ENCODE data around the gene SPRYD7.
"Not testable (repeated sequence)": the region's sequence is repeated elsewhere in the genome, so short reads cannot be mapped to it uniquely, and the experiment has no call there.

The SPRYD7 gene

GRCh38 chr13:49936075-49936967 lies at the start of gene SPRYD7:
TSS of gene SPRYD7 (minus strand) at chr13:49936340. CDS start at chr13:49936235, 105 bp downstream.
- peak; percentile 89 for DNase-seq (ENCODE audit: low read depth)

DNA sequence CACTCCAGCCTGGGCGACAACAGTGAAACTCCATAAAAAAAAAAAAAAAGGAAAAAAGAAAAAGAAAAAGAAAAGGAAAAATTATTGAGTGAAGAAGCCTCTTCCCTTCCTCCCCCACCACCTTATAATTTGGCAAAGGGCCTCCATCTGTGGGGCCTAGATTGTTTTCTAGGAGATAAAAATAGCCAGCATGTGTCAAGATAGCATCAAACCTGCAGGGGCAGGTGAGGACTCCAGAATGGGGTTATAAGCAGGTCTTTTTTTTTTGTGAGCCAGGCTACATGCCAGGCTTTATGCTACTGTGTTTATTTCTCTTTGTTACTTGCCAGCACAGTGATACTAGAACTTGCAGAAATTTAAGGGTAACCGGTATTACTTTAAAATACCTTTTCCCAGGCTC lies 49.0 kb upstream of the SPRYD7 start:
- no peak for DNase-seq (ENCODE audit: low read depth)

- no peak for DNase-seq (ENCODE audit: low read depth)
Observed at GRCh38 chr13:49980266-49980665, 44.1 kb upstream of the SPRYD7 start.

DNA sequence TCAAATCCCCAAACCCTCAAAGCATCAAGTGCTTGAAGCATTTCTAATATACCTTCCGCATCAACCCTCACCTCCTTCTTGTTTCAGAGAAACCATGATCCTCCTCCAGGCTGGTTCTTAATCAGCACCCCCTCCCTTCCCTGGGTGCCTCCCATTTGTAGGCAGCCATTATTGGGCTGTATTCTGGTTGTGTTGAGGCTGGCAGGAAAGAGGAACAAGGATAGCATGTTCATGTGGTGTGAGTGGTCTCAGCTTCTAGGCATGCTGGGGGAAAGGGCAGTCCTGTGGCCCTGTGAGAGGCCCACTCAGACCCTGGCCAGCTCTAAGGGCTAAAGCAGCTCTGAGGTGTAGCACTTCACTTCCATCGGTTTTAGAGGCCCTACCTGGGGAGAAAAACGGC lies 41.9 kb upstream of the SPRYD7 start:
- no peak for DNase-seq (ENCODE audit: low read depth)

DNA sequence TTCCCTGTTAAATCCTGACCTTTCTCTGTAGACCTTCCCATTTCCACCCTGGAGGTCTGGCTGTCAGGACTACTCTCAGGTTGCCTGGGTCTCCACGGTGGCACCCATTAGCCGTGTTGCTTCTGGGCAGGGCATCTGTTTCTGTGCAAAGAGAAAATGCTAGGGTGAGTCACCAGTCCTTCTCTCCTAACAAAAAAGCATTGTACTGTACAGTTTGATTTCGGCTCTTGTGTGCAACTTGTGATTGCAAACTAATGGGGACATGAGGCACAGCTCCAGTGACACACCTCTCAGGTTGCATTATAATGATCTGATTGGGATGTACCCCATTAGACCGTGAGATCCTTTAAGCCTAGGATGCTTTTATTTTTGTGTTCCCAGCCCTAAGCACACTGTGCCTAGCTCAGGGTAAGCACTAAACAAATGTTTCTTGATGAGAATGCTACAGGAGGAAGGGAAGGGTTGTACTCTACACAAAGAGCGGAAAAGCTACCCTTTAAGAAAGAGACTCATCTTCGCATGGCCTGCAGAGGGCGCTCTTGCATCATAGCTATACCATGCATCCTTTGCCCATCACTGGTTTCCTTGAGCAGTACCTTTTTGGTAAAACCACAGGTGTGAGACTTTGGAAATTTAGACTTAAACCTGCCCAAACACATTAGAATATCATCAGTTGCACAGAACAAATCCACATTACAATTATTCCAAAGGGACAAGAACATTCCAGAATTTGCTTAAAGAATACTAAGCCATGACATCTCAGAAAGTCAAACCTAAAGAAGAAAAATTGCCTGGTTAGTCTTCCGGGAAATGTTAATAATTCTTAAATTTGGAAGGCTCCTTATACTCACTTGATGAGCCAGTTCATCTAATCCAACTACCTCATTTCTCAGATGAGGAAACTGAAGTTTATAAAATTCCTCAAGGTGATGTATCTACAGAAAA lies 40.4 kb upstream of the SPRYD7 start:
- DNase-seq (ENCODE audit: low read depth): peak; percentile 71

DNA sequence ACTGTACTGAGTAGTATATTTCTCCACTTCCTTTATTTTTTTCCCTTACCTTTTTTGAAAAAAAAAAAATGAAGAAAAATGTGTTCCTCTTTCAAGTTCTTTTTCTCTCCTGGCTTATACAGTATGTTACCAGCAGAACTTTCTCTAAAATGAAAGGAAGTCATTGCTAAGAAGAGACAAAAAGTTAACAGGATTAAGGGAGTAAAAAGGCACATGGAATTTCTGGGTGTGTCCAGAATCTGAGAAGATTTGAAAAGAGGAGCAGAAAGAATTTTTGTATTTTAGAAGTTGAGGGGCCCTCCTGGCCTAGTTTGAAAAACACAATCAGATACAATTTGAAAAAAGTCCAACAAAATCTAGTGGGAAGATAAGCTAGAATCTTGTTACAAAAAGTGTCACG lies 39.7 kb upstream of the SPRYD7 start:
- DNase-seq (ENCODE audit: low read depth): no peak

DNA sequence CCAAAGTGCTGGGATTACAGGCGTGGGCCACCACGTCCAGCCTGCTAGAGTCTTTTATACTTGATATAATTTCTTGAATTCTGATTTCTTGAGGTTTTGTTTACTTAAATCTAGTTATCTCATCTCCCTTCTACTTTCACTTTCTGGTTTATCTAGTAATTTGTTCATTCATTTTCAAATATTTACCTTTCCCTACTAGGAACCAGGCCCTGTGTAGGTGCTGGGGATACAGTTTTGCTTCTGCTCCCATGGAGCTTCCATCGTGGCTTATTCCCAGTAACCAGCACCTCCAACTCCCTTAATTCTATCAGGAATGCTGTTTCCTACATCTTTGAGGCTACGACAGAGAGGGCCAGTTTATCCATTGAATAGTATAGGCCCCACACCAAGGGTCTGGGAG lies 36.6 kb upstream of the SPRYD7 start:
- no peak for DNase-seq (ENCODE audit: low read depth)

- no peak for DNase-seq (ENCODE audit: low read depth)
Observed at GRCh38 chr13:49967456-49967855, 31.3 kb upstream of the SPRYD7 start.

- DNase-seq (ENCODE audit: low read depth): no peak
Observed at GRCh38 chr13:49958321-49958720, 22.2 kb upstream of the SPRYD7 start.

GRCh38 chr13:49956131-49956530 lies 20.0 kb upstream of the SPRYD7 start:
- no peak for DNase-seq (ENCODE audit: low read depth)

GRCh38 chr13:49954674-49955455 lies 18.7 kb upstream of the SPRYD7 start:
- no peak for DNase-seq (ENCODE audit: low read depth)

DNA sequence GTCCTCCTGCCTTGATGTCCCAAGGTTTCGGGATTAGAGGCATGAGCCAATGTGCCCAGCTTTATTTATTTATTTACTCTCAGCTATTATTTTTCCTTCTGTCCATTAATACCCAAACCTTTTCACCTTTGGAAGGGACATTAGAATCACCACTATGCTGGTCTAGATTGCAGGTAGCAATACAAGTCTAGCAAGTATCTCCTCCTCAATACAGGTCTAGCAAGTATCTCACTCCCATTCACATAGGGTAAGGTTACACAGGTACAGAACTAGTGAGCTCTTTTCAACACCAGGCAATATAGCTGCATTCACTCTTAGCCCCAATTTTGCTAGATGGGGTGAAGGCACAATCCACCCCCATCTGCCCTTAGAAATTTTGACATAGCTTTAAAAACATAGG lies 17.4 kb upstream of the SPRYD7 start:
- DNase-seq (ENCODE audit: low read depth): no peak

- no peak for DNase-seq (ENCODE audit: low read depth)
Observed at GRCh38 chr13:49951754-49952535, 15.8 kb upstream of the SPRYD7 start.

- not testable (repeated sequence) for DNase-seq (ENCODE audit: low read depth)
Observed at GRCh38 chr13:49948777-49949270, 12.7 kb upstream of the SPRYD7 start.

DNA sequence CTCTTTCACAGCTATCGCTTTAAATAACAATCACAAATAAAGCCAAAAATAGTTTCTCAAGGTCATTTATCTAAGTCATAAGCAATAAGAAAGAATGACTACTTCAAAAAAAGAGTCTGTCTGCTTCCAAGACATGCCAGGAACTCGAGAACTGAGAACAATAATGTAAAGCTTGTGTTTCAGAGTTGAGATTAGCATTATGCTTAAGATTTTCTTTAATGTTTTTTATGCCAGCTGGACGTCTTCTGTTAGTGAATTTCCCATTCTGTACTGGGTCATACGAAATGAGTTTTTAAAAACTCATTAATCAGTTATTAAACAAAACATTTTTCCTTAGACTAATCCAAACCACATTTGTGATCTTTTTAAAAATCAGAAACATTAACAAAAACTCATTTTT lies 3.2 kb upstream of the SPRYD7 start:
- DNase-seq (ENCODE audit: low read depth): no peak

DNA sequence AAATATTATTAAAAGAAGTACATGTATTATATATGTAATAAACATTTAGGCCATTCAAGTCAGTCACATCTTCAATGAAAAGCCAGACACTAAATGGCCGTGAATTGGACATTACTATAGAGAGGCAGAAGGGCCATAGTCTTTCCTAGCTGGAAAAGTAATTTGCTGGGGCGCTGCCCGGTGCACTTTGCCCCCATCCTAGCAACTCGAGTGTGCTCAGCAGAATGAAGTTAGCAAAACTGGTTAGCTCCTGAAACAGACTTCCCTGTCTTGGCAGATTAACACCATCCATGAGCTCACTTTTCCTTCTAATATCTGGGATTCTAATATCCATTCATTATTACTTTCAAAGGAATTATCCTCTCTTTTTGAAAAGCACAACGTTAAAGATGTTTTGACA lies 2.8 kb upstream of the SPRYD7 start:
- no peak for DNase-seq (ENCODE audit: low read depth)

DNA sequence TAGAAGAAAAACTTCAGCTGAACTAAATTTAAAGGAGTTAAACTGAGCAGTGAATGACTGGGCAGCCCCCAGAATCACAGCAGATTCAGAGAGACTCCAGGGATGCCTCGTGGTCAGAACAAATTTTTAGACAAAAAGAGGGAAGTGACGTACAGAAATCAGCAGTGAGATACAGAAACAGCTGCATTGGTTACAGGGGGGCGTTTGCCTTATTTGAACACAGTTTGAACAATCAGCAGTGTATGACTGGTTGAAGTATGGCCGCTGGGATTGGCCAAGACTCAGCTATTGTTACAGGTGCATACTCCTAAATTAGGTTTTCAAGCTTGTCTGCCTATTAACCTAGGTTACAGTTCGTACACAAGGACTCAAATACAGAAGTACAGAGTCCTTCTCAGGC lies 2.2 kb upstream of the SPRYD7 start:
- DNase-seq (ENCODE audit: low read depth): no peak

- DNase-seq (ENCODE audit: low read depth): no peak
Observed at GRCh38 chr13:49936968-49937273, 781 bp upstream of the SPRYD7 start.

DNA sequence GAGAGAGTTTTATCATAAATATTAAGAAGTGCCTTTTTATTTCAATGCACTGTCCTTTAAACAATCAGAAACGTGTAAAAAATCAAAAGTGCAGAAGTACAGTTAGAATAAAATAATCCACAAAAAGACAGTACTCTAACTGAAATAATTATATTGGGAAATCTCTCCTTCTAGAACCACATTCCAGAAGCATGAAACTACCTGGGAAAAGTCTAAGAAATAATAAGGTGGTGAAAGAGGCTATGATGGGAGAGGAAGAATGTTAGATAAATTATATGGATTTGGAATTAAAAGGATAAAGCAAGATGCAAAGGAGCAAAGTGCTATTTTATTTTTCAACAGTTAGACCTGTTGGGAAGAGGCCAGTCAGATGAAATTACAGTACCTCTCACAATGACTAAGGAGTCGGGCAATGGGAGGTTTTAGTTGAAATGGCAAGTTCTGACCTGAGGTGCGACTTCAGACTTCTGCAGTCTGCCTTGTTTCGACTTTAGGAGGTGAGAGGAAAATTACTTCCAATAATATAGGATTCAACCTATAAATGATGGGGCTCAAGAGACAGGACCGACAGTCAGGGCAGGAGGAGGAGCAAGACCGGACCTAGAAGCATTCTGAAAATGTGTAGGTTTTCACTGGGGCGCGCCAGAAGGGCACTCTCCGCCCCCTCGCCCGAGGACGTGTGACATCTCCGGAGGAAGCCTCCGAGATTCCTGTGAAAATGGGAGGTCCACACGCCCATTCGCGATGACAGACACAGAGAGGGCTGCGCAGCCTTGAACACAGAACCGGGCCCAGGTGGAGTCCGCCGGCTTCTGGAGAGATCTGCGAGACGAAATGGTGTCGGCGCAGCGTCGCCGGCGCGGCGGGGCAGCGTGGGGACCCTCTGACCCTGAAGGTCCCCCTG lies 717 bp downstream of the SPRYD7 start:
- peak; percentile 4 for DNase-seq (ENCODE audit: low read depth)

DNA sequence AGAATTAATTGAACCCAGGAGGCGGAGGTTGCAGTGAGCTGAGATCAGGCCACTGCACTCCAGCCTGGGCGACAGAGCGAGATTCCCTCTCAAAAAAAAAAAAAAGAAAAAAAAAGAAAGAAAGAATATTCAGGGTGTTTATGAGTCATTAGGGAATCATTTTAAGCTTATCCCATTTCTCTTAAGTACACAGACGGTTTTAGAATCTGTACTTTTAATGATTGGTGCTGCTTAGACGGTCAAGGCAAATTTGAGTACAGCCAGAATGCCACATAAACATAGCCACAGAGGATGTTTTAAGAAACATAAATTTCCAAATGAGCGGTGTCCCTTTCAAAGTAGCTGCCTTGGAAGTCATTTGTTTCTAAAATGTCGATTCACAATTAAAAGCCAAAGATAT lies 2.6 kb downstream of the SPRYD7 start:
- DNase-seq (ENCODE audit: low read depth): no peak
